Central memory CD4-positive, alpha-beta T cell (primary cell): ENCODE results near the gene KLF14.
"Not testable (repeated sequence)": the region's sequence is repeated elsewhere in the genome, so short reads cannot be mapped to it uniquely, and the experiment has no call there.

Source experiments
- DNase-seq: peaks from one replicate; pipeline ENCODE4 v3.0.0; 2022
- total RNA-seq, 3 experiments: gene quantifications; one replicate each; lab custom pipeline; 2026; lab: John Stamatoyannopoulos, UW

The KLF14 gene
- total RNA-seq: 0 reads per million in 3 experiments

DNA sequence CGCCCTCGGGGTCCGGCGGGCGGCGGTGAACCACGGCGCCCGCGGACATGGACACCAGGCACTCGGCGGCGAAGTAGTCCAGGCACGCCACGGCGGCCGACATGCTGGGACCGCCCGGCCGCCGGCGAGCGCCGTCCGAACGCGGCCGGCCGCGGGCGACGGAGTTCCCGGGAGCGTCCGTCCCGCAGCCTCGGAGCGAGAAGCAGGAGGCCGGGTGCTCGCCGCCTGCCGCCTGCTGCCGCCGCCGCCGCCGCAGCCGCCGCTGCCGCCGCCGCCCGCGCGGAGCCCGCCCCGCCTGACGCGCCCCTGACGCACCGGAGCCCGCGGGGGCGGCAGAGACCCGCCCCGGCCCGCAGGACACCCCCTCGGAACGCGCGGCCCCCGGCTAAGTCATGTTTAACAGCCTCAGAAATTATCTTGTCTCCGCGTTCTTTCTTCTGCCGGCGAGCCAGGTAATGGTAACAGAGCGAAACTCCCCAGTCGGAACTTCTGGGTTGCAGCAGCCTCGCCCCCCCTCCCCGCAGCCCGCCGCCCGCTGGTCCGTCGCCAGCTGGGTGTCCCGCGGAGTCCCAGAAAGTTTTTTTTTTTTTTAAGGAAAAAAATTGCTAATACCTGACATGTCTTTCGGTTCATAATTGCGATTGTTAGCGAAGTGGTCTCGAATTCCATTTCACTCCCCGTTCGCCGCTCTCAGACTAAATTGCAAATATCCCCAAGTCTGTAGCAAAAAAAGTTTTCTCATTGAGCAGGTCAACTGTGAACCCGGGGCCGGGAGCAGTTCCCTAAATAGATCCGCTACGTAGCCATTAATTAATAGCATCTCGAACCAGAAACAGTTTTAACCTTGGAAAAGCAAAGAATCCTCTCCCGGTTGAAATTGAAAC, at the start of gene KLF14:
Gene KLF14, minus strand, starts transcription at position 277 of the 884 bp plus-strand sequence. Its CDS starts 174 bp downstream, at position 103.
- peak; percentile 34 for DNase-seq

DNA sequence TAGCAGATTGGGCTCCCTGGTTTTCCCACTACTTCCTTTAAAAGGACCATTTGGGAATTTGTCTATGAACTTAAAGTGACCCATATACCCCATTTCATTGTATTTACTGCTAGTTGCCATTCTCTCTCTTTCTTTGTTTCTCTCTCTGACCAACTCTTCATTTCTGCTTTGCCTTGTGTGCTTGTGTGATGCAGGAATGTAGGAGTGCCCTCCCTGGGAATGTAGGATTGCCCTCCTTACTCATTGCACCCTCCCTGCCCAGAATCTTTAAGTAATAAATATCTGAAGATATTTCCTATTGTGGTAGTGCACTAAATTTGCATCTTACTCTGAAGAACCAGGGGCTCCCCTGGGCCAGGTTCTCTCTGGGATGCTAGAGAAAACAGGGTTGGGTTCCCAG, 47.3 kb upstream of the KLF14 start:
- no peak for DNase-seq

DNA sequence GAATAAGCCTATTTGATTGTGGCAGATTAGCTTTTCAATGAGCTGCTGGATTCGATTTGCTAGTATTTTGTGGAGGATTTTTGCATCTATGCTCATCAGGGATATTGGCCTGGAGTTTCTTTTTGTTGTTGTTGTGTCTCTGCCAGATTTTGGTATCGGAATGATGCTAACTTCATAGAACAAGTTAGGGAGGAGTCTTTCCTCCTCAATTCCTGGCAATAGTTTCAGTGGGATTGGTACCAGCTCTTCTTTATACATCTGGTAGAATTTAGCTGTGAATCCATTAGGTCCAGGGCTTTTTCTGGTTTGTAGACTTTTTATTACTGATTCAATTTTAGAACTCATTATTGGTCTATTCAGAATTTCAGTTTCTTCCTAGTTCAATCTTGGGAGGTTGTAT, 43.4 kb upstream of the KLF14 start:
- DNase-seq: no peak

GRCh38 chr7:130772456-130772855, 38.4 kb upstream of the KLF14 start:
- not testable (repeated sequence) for DNase-seq

DNA sequence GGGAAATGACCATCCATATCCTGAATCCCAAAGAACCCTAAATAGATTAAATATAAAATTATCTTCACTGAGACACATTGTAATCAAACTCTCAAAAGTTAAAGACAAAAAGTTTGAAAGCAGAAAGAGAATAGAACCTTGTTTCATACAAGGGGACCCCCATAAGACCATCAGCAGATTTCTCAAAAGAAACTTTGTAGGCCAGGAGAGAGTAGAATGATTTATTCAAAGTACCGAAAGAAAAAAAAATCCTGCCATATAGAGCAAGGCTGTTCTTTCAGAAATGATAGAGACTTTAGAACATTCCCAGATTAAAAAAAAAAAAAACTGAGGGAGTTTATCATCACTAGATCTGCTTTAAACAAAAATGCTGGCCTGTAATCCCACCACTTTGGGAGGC, 34.8 kb upstream of the KLF14 start:
- no peak for DNase-seq

DNA sequence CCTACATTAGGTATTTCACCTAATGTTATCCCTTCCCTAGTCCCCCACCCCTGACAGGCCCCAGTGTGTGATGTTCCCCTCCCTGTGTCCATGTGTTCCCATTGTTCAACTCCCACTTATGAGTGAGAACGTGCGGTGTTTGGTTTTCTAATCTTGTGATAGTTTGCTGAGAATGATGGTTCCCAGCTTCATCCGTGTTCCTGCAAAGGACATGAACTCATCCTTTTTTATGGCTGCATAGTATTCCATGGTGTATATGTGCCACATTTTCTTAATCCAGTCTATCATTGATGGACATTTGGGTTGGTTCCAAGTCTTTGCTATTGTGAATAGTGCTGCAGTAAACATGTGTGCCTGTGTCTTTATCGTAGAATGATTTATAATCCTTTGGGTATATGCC, 30.6 kb upstream of the KLF14 start:
- not testable (repeated sequence) for DNase-seq

DNA sequence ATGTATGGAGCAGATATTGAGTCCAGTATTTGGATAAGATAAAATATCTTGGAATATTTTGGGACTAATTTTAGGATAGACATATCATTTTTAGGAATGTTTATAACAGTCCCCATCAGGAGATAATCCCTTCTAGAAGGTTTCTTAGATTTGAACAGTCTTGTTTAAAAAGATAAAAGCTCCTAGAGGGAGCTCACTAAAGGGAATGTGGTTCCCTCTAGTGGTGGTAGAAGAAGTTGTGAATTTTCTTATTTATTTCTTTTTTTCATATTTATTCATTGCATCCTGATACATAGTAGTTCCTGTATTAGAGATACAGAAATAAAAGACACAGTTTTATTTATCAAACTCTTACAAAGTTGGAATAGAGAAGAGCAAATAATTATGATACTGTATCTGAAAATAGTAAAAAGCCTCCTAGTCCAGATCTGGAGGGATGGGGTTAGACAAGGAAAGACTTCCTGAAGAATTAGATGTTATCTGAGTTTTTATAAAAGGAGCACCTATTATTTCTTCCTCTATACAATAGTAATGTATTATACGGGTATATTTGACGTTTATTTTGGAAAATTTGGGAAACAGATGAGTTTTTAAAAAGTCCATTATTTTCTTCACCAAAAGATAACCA, 24.5 kb upstream of the KLF14 start:
- DNase-seq: peak; percentile 26

DNA sequence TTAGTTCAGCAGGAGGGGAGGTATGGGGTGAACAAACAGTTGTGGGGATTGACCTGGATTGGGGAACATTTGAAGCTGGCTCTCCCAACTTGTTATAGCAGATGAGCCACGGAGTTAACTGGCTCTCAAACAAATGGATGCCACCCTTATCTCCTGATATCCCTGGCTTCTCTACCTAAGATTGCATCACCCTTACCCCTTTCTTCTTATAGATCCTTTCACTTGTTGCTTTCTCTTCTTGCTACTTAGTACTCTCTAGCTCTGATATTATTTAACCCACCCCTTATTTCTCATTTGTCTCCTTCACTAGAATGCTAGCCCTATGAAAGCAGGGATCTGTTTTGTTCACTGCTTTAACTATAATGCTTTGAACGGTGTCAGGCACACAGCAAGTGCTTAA, 22.3 kb upstream of the KLF14 start:
- DNase-seq: no peak

GRCh38 chr7:130752424-130752823, 18.4 kb upstream of the KLF14 start:
- DNase-seq: no peak

DNA sequence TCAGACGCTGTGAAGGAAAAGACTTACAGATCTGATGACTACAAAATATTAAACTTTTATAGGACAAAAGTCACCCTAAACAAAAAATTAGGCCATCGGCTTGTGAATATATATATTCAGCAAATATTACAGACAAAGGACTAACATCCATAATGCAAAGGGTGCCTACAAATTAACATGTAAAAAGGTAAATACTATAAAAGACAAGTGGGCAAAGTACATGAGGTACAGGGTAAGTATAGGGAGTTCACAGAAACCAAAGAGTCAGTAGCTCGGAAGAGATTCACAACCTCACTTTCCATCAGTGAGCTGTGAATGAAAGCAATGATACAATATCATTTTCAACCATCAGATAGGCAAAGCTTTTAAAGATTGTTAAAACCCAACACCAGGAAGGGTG, 16.7 kb upstream of the KLF14 start:
- no peak for DNase-seq

GRCh38 chr7:130748531-130749389, 14.8 kb upstream of the KLF14 start:
- no peak for DNase-seq

DNA sequence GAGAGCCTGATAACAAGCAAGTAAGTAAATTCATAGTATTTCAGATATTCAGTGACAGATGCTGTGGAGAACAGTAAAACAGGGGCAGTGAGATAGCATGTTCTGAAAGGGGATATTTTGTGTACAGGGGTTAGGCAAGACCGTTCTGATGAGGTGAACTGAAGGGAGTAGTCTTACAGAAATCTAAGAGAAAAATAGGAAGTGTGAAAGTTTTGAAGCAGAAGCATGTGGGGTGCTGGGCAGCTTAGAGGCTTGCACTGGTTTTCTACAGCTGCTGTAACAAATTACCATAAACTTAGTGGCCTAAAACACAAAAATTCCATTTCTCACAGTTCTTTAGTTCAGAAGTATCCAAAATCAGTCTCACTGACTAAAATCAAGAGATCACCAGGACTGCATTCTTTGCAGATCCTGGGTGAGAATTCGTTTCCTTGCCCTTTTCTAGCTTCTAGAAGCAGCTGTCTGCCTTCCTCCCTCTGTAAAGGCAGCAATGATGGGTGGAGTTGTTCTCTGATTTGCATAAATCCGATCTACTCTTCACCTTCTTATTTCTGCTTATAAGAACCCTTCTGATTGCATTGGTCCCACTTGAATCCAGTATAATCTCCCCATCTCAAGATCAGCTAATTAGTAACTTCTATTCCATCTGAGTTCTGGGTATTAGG, 7.5 kb upstream of the KLF14 start:
- no peak for DNase-seq

GRCh38 chr7:130740606-130741005, 6.6 kb upstream of the KLF14 start:
- DNase-seq: no peak

DNA sequence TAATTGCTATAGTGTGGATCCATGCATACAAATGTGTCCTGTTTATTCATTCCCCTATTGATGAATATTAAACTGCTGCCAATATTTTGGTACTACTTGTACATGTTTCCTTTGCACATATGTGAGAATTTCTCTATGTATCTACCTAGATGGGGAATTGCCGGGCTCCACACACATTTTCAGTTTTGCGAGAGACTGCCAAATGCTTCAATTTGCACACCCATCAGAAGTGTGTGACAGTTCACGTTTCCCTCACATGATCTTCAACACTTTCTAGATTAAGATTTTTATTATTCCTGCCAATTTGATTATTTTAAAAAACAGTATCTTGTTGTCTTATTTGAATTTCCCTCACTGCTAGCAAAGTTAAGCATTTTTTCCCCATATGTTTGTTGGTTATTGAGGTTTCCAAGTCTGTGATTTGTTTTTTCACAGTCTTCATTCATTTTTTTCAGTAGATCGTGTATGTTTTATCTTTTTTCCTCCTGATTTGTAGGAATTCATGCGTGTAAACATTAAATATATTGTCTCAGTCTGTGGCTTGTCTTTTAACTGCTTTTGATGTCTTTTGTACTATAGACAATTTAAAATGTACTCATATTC, 2.4 kb upstream of the KLF14 start:
- DNase-seq: no peak

DNA sequence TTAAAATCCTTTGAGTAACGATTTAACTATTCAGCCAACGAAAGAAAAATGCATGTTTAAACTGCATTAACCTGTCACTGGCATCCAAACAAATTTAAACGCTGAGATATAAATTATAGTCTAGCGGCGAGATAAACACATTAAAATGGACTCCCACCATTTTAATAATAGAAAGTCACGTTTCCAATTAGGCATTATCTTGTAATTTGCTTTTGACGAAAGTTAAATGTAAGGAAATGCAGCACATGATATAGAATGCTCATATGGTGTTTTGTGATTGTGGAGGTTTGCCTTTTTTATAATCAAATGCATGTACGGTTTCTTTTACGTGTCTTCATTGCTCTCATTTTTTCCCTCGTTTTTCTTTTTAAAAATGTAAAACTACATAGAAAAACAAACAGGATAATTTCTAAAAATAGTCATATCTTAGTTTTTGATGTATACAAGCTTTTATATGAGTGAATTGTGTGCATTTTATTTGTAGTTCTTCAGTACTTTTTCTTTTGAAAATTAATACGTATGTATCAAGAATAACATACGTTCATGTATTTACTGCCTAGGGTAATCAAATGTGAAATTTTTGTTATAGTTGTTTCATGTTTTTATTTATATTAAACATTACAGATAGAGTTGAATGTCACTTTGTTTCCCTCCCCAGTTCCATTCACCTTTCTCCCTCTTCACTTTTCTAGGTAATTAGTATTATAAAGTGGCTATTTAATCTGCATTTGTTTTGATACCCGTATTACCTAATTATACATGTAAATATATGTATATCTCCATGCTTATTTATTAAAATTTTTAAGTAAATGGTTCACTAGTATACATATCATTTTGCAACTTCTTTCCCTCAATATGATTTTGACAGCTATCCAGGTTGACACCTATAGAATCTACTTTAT, 1.1 kb upstream of the KLF14 start:
- DNase-seq: peak; percentile 7

- peak; percentile 8 for DNase-seq
Measured at GRCh38 chr7:130732980-130733930, 752 bp downstream of the KLF14 start.

GRCh38 chr7:130723784-130724183, 10.2 kb downstream of the KLF14 start:
- no peak for DNase-seq

GRCh38 chr7:130721486-130722277, 12.3 kb downstream of the KLF14 start:
- no peak for DNase-seq

DNA sequence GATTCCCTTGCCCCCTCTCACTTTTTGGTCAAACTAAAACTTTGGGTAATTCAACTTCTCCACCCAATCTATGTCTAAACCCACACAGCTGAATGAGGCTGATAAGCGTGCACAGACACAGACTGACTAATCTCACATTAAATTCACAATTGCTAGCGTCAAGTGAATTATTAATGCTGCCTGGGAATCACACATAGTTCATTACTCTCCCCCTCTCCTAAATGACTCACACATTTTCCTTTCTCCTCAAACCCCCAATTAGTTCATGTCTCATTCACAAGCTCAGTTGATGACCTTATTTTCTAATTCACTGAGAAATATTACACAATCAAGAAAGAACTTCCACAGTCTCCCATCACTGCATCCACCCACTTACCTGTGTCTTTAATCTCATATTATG, 14.5 kb downstream of the KLF14 start:
- no peak for DNase-seq
